ENCODE results near the gene GPR152.
A peak's percentile ranks its signal among the peaks of the same experiment; 100 is the strongest.
"Not testable (repeated sequence)": the region's sequence is repeated elsewhere in the genome, so short reads cannot be mapped to it uniquely, and the experiment has no call there.

Gene GPR152

DNA sequence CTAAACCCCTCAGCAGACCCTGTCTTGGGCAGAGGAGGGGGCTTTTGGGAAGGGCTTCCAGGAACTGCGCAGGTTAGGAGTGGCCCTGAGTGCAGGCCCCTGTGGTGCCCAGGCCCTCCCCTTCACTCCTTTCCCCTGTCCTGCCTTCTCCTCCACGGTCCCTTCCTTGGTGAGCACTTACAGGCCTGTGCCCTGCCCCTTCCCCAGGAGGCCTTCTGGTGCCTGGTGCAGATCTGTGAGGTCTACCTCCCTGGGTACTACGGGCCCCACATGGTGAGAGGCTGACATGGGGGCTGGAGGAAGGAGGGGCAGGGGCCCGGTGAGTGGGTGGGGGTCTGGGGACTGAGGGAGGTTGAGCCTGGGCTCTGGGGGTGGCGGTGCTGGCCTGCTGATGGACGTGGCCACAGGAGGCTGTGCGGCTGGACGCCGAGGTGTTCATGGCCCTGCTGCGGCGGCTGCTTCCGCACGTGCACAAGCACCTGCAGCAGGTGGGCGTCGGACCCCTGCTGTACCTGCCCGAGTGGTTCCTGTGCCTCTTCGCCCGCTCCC lies 46.0 kb downstream of the GPR152 start:
- ATAC-seq = no peak

DNA sequence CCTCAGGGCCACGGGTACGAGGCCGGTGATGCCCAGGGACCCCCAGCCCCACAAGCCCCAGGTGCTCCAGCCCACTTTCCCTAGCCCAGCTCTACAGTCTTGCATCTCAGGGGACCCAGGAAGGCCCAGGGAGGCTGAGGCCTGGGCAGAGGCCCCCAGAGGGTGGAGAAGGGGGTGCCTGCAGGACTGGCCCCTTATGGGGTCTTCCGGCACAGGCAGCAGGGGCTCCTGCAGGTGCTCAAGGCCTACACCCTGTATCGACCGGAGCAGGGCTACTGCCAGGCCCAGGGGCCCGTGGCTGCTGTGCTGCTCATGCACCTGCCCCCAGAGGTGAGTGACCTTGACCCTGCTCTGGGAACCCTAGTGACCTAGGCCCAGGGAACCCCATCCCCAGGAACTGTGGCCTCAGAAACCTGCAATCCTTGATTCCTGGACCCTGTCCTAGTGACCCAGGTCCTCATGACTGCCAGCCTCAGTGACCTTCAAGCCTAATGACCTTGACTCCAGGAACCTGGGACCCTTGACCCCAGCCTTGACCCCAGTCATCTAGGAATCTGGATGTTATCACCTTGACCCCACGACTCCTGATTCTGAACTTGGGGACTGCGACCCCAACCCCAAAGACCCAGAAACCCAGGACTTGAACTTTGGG lies 46.7 kb downstream of the GPR152 start:
- peak overlapping the region; percentile 90 to 99 for H3K27ac Mint-ChIP-seq
- H3K27me3 Mint-ChIP-seq = no peaks in the 10 kb centered on the region
- ATAC-seq = no peak
- H3K9me3 Mint-ChIP-seq = no peaks in the 10 kb centered on the region
- DNase-seq = no peak
- H3K4me3 Mint-ChIP-seq = peak overlapping the region; percentile 95 to 98
- peaks cover 79% of the 10 kb centered on the region for H3K4me1 Mint-ChIP-seq

More for the DNA sequence above, 46.0 kb downstream of the GPR152 start:
- H3K9me3 Mint-ChIP-seq = no peaks in the 10 kb centered on the region
- H3K4me1 Mint-ChIP-seq = peaks cover 86% of the 10 kb centered on the region
- DNase-seq = no peak
- no peaks in the 10 kb centered on the region for H3K27me3 Mint-ChIP-seq
- peak overlapping the region; percentile 95 to 98 for H3K4me3 Mint-ChIP-seq
- peak overlapping the region; percentile 90 to 99 for H3K27ac Mint-ChIP-seq

DNA sequence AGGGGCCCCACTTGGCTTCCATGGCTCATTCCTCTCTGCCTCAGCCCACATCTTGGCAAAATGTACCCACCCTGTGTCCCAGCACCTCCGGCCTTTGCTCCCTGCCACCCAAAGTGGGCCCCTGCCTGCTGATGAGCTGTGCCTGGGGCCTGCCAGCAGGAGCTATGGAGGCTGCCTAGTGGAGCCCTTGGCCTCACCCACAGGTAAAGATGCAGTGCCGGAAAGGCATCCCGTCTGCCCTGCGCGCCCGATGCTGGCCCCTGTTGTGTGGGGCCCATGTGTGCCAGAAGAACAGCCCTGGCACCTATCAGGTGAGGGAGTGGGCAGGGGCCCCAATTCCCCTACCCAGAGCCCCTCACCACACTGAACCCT lies 47.3 kb downstream of the GPR152 start:
- peak overlapping the region; percentile 33 to 99 for H3K27ac Mint-ChIP-seq
- no peaks in the 10 kb centered on the region for H3K27me3 Mint-ChIP-seq
- H3K9me3 Mint-ChIP-seq = no peaks in the 10 kb centered on the region
- peaks cover 79% of the 10 kb centered on the region for H3K4me1 Mint-ChIP-seq
- ATAC-seq (no peak), DNase-seq (no peak)
- peak overlapping the region; percentile 95 to 98 for H3K4me3 Mint-ChIP-seq

DNA sequence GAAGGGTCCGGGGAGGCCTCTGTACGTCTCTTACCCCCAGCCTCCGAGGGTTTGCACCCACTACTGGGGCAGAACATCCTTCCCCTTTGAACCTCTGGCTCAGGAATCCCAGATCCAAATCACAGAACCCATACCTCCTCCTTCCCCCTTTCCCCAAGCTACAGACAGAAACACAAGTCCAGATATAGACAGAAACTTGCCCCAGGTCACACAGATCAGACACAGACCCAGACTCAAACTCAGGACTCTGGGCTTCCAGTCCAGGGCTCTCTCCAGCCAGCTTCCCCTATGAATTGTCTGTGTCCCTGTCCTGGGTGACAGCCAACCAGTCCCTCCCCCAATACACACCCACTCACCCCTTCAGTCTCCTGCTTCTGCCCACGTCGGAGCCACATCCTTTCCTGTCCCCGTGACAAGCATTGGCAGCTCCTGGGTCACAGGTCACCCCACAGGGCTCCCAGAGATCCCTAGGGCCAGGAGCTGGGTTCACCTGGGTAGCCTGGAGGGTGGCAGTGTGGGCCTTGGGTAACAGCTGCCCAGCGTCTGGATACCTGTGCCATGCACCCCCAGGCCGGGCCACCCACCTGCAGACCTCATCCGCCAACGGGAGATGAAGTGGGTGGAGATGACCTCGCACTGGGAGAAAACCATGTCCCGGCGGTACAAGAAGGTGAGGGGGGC lies 47.9 kb downstream of the GPR152 start:
- Mint-ChIP-seq H3K27me3 (no peaks in the 10 kb centered on the region), H3K27ac (peak overlapping the region; percentile 23 to 91), H3K4me1 (peaks cover 79% of the 10 kb centered on the region), H3K9me3 (no peaks in the 10 kb centered on the region), H3K4me3 (peak overlapping the region; percentile 95 to 98)
- ATAC-seq (no peak), DNase-seq (peak; percentile 40 to 58)

DNA sequence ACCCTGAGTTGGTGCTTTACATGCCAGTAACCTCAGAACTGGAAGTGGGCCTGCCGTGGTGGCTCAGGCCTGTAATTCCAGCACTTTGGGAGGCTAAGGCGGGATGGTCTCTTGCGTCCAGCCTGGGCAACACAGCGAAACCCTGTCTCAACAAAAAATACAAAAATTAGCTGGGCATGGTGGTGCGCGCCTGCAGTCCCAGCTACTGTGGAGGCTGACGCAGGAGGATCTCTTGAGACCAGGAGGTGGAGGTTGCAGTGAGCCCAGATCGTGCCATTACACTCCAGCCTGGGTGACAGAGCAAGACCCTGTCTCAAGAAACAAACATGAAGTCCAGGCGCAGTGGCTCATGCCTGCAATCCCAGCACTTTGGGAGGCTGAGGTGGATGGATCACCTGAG lies 49.4 kb downstream of the GPR152 start:
- H3K27me3 Mint-ChIP-seq, DNase-seq: not testable (repeated sequence)

DNA sequence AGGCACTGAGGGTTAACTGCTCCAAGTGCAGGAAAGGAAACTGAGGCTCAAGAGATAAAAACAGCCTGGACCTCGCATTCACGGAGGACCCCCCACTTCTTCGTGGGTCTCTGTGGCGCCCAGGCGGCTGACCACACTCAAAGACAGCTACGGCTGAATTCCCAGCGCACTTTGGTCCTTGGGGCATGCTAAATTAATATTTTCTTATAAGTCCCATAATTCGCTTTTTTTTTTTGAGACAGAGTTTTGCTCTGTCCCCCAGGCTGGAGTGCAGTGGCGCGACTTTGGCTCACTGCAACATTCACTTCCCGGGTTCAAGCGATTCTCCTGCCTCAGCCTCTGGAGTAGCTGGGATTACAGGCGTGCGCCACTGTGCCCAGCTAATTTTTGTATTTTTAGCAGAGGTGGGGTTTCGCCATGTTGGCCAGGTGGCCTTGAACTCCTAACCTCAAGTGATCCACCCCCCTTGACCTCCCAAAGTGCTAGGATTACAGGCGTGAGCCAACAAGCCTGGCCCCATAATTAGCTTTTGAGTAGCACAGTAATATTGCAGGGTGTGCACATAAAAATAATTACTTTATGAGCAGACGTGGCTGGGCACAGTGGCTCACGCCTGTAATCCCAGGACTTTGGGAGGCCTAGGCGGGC lies 50.2 kb downstream of the GPR152 start:
- not testable (repeated sequence) for ATAC-seq
- Mint-ChIP-seq H3K4me3 (peak overlapping the region; percentile 64 to 95), H3K27ac (peak overlapping the region in 1 of 2 donors; percentile 48)

More for the DNA sequence above, 49.4 kb downstream of the GPR152 start:
- peak overlapping the region; percentile 91 to 96 for H3K27ac Mint-ChIP-seq
- H3K9me3 Mint-ChIP-seq, ATAC-seq: not testable (repeated sequence)
- peaks cover 78% of the 10 kb centered on the region for H3K4me1 Mint-ChIP-seq
- H3K4me3 Mint-ChIP-seq = peak overlapping the region; percentile 95 to 98

DNA sequence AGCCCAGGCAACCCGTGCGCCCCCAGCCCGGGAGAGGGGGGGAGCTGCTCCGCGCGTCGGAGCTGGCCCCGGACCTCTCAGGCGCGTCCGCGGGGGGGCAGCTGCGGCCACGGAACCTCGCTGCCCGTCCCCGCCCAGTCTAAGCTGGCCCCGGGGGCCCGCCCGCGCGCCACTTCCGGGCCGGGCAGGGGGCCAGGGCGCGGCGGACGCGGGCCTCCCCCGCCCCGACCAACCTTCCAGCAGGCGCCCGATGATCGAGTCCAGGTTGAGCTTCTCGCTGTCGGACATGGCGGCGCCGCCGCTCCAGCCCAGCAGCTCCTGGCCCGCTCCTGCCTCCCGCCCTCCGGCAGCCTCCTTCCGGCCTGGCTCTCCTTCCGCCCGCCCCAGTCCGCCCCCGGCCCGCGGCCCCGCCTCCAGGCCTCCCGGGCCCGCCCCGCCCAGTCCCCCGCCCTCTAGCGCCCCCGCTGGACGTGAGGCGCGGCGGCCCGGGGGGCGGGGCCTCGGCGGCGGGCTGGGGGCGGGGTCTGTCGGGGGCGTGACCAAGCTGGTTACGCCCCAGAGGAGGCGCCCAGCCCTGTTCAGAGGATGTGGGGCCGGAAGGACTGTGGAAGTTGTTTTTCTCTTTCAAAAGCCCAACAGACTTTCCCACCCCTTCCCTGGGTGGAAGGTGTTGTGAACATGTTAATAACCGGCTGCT lies 50.9 kb downstream of the GPR152 start, which contains the start of gene PPP1CA:
PPP1CA (minus strand) TSS at position 364 of the 697 bp plus-strand sequence; CDS start at position 288, 76 bp downstream.
- H3K4me1 Mint-ChIP-seq = peaks cover 78% of the 10 kb centered on the region
- H3K9me3 Mint-ChIP-seq = no peaks in the 10 kb centered on the region
- ATAC-seq (peak; percentile 76), DNase-seq (peak; percentile 90 to 95)
- H3K4me3 Mint-ChIP-seq = peak within 1 kb of the TSS; percentile 92 to 95
- no peaks in the 10 kb centered on the region for H3K27me3 Mint-ChIP-seq
- peak within 1 kb of the TSS; percentile 27 to 89 for H3K27ac Mint-ChIP-seq

More for the DNA sequence above, 50.2 kb downstream of the GPR152 start:
- not testable (repeated sequence) for H3K27me3 Mint-ChIP-seq, H3K9me3 Mint-ChIP-seq
- H3K4me1 Mint-ChIP-seq = peaks cover 78% of the 10 kb centered on the region
- DNase-seq = peak in 1 of 2 donors; percentile 9

All from stimulated activated naive CD8-positive, alpha-beta T cell treated with anti-CD3 and anti-CD28 coated beads, Interleukin-15, amount 100 ng/mL, for 72 hours (primary cell).